22Rv1 (cell line): ENCODE data around the gene CT47C1.

Source experiments
- CTCF ChIP-seq: fragments of 450-650 bp; IDR thresholded peaks from 2 replicates; pipeline ENCODE4 v1.5.1; 2017; ENCODE audit warnings: mild to moderate bottlenecking
- ZFX ChIP-seq: fragments of 450-650 bp; IDR thresholded peaks from 2 replicates; pipeline ENCODE4 v1.6.1; 2017; ENCODE audit warnings: antibody characterized with exemption, borderline replicate concordance

GRCh38 chrX:119045884-119046283, 26.9 kb upstream of the CT47C1 start:
- TF ChIP-seq CTCF, result no peak
- TF ChIP-seq ZFX, result no peak
